WERI-Rb-1 (cell line): ENCODE results near the gene SLC24A3.

Experiments
- DNase-seq: peaks from one replicate; pipeline ENCODE4 v3.0.0-alpha.2; 2020
- H3K27ac ChIP-seq: fragments of 250-450 bp; sonication (Bioruptor Pico); 2 replicates; pipeline ENCODE4 v1.5.1; 2020; ENCODE audit warnings: mild to moderate bottlenecking, moderate library complexity
- H3K27me3 ChIP-seq: fragments of 250-450 bp; sonication (Bioruptor Pico); 2 replicates; pipeline ENCODE4 v1.5.1; 2021; ENCODE audit warnings: mild to moderate bottlenecking, low read depth, moderate library complexity; ENCODE audit not compliant: insufficient read depth, severe bottlenecking
- H3K36me3 ChIP-seq: fragments of 250-450 bp; sonication (Bioruptor Pico); 2 replicates; pipeline ENCODE4 v1.5.1; 2020; ENCODE audit warnings: mild to moderate bottlenecking, moderate library complexity
- H3K4me3 ChIP-seq: 2 replicates; pipeline ENCODE4 v1.5.1; 2011; ENCODE audit warnings: low read depth, mild to moderate bottlenecking, control low read depth, low read length
- H3K9me3 ChIP-seq: fragments of 250-450 bp; sonication (Bioruptor Pico); 2 replicates; pipeline ENCODE4 v1.5.1; 2021; ENCODE audit warnings: mild to moderate bottlenecking, moderate library complexity; ENCODE audit not compliant: severe bottlenecking
- CTCF ChIP-seq: IDR thresholded peaks from 2 replicates; pipeline ENCODE4 v1.5.1; 2011; ENCODE audit warnings: low read depth, mild to moderate bottlenecking, control low read depth, inconsistent platforms, low read length

The SLC24A3 gene

GRCh38 chr20:19212469-19212815 is at the start of gene SLC24A3:
Gene SLC24A3 (plus strand): TSS chr20:19212642.
- no peak for DNase-seq
- no peak within 1 kb of the TSS for H3K27ac ChIP-seq
- H3K36me3 ChIP-seq, result no peaks in the 10 kb centered on the region
- no peak for TF ChIP-seq CTCF
- H3K27me3 ChIP-seq, result peaks cover 85% of the 10 kb centered on the region
- H3K9me3 ChIP-seq, result no peaks in the 10 kb centered on the region
- no peak within 1 kb of the TSS for H3K4me3 ChIP-seq

GRCh38 chr20:19170148-19170547 is 42.3 kb upstream of the SLC24A3 start:
- no peak for DNase-seq
- Histone ChIP-seq H3K27ac (no peak overlapping the region), H3K27me3 (peaks cover 21% of the 10 kb centered on the region), H3K4me3 (no peak overlapping the region), H3K9me3 (peaks cover 11% of the 10 kb centered on the region), H3K36me3 (no peaks in the 10 kb centered on the region)
- no peak for TF ChIP-seq CTCF

- Histone ChIP-seq H3K27me3 (peaks cover 23% of the 10 kb centered on the region), H3K36me3 (no peaks in the 10 kb centered on the region), H3K4me3 (no peak overlapping the region), H3K27ac (no peak overlapping the region), H3K9me3 (peaks cover 2% of the 10 kb centered on the region)
- no peak for DNase-seq
- no peak for TF ChIP-seq CTCF
These were observed 39.8 kb upstream of the SLC24A3 start for GRCh38 chr20:19172637-19173036.

- Histone ChIP-seq H3K27ac (no peak overlapping the region), H3K4me3 (no peak overlapping the region), H3K36me3 (no peaks in the 10 kb centered on the region), H3K27me3 (peaks cover 21% of the 10 kb centered on the region), H3K9me3 (no peaks in the 10 kb centered on the region)
- no peak for DNase-seq
- no peak for TF ChIP-seq CTCF
These were observed 35.9 kb upstream of the SLC24A3 start for GRCh38 chr20:19176470-19177052.

- Histone ChIP-seq H3K27me3 (peaks cover 17% of the 10 kb centered on the region), H3K27ac (no peak overlapping the region), H3K9me3 (no peaks in the 10 kb centered on the region), H3K36me3 (no peaks in the 10 kb centered on the region), H3K4me3 (no peak overlapping the region)
- TF ChIP-seq CTCF, result no peak
- no peak for DNase-seq
These were observed 30.9 kb upstream of the SLC24A3 start for GRCh38 chr20:19181552-19181951.

GRCh38 chr20:19185083-19185482 is 27.4 kb upstream of the SLC24A3 start:
- no peak overlapping the region for H3K27ac ChIP-seq
- no peak overlapping the region for H3K4me3 ChIP-seq
- DNase-seq, result no peak
- peaks cover 12% of the 10 kb centered on the region for H3K27me3 ChIP-seq
- no peaks in the 10 kb centered on the region for H3K36me3 ChIP-seq
- H3K9me3 ChIP-seq, result no peaks in the 10 kb centered on the region
- TF ChIP-seq CTCF, result no peak
